HG03135 (cell line): Measurements from ENCODE around the gene OR1J2.

ENCODE experiments used
- ATAC-seq: cut with Tn5 transposase; IDR thresholded peaks from one replicate; pipeline ENCODE4 v1.9.1; 2021; ENCODE audit warnings: mild to moderate bottlenecking, moderate library complexity; ENCODE audit not compliant: unreplicated experiment

OR1J2 gene

DNA sequence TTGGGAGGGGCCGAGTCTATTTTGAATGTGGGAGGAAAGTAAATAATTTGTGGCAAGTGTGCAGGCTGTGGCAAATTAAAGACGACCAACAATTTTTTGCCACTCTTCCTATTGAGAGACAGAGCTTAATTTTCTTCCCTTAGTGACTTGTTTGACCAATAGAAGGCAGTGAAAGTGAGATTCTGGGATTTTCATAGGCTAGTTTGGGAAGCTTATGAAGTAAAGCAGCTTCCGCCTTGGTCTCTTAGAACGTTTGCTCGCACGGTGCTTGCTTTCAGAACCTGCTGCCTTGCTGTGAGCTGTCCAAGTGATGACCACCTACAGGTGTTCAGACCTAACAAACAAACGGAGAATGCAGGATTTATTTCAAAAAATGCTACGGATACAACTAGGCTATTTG lies 35.6 kb downstream of the OR1J2 start:
- ATAC-seq: no peak

DNA sequence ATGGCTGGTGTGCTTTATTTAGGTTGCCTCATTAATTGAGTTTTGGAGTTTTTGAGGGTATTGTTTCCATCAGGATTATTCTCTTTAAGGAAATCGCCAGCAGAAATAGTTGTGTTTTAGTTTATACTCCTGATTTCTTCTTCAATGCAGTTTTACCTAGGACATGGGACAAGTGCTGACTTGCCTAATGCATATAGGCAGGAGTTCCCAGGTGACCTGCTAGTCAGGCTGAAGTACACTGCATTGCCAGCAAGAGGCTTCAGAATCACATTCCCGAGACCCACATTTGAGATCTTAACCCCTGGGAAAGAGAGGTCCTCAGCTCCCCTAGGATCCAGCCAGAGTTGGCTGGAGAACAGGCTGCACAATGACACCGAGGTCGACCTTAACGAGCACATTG lies 40.8 kb downstream of the OR1J2 start:
- no peak for ATAC-seq

- ATAC-seq: no peak
These were observed 42.2 kb downstream of the OR1J2 start, which contains the start of gene OR1N2 for GRCh38 chr9:122552812-122553211. Gene OR1N2, plus strand, starts transcription at chr9:122553112. Its CDS starts 100 bp downstream, at chr9:122553212.
